H9 (cell line): Measurements from ENCODE around the gene SOX15. TPM values are rescaled to one million over a fixed set of nuclear protein-coding genes. Genes with fewer than 3 reads are reported as not detected.

Experiments used
- DNase-seq: peaks from one replicate; pipeline ENCODE4 v3.0.0-alpha.2; 2017
- H2AFZ ChIP-seq: one replicate; pipeline ENCODE4 v1.6.1; 2013; ENCODE audit warnings: mild to moderate bottlenecking, low read length, control low read depth, moderate library complexity
- H2AK5ac ChIP-seq: 2 replicates; pipeline ENCODE4 v1.6.1; 2013; ENCODE audit warnings: low read length, control low read depth, mixed read lengths; ENCODE audit not compliant: insufficient read length
- H2BK120ac ChIP-seq: one replicate; pipeline ENCODE4 v1.6.1; 2013; ENCODE audit warnings: low read depth, mild to moderate bottlenecking, low read length, control low read depth, inconsistent platforms; ENCODE audit not compliant: poor library complexity, severe bottlenecking
- H2BK12ac ChIP-seq: 2 replicates; pipeline ENCODE4 v1.6.1; 2013; ENCODE audit warnings: low read length, control low read depth, mixed read lengths, low read depth; ENCODE audit not compliant: insufficient read length
- H2BK15ac ChIP-seq: 2 replicates; pipeline ENCODE4 v1.6.1; 2013; ENCODE audit warnings: low read depth, low read length, control low read depth
- H2BK20ac ChIP-seq: one replicate; pipeline ENCODE4 v1.6.1; 2013; ENCODE audit warnings: low read depth, mild to moderate bottlenecking, low read length, control low read depth, inconsistent platforms; ENCODE audit not compliant: poor library complexity, severe bottlenecking
- H2BK5ac ChIP-seq: 2 replicates; pipeline ENCODE4 v1.6.1; 2013; ENCODE audit warnings: low read length, control low read depth, mixed read lengths; ENCODE audit not compliant: insufficient read length
- H3K14ac ChIP-seq: 2 replicates; pipeline ENCODE4 v1.6.1; 2013; ENCODE audit warnings: low read length, control low read depth; ENCODE audit not compliant: insufficient read depth
- H3K18ac ChIP-seq: 2 replicates; pipeline ENCODE4 v1.6.1; 2013; ENCODE audit warnings: low read depth, mild to moderate bottlenecking, mixed read lengths, low read length, control low read depth; ENCODE audit not compliant: insufficient read length
- H3K23ac ChIP-seq: 2 replicates; pipeline ENCODE4 v1.6.1; 2013; ENCODE audit warnings: low read length, control low read depth, mixed read lengths, low read depth; ENCODE audit not compliant: insufficient read length
- H3K23me2 ChIP-seq: 2 replicates; pipeline ENCODE4 v1.6.1; 2013; ENCODE audit warnings: low read depth, mild to moderate bottlenecking, mixed read lengths, low read length, control low read depth; ENCODE audit not compliant: insufficient read length, poor library complexity, severe bottlenecking
- H3K27ac ChIP-seq: 2 replicates; pipeline ENCODE4 v1.5.1; 2013; ENCODE audit warnings: low read length, control low read depth, mixed read lengths, low read depth; ENCODE audit not compliant: insufficient read length
- H3K27me3 ChIP-seq: 2 replicates; pipeline ENCODE4 v1.6.1; 2013; ENCODE audit warnings: low read length, control low read depth, inconsistent platforms; ENCODE audit not compliant: insufficient read depth
- H3K4ac ChIP-seq: 2 replicates; pipeline ENCODE4 v1.6.1; 2013; ENCODE audit warnings: low read depth, mild to moderate bottlenecking, control low read depth, inconsistent platforms, low read length, moderate library complexity
- H3K4me1 ChIP-seq: 2 replicates; pipeline ENCODE4 v1.6.1; 2013; ENCODE audit warnings: low read length, control low read depth, inconsistent platforms; ENCODE audit not compliant: insufficient read depth
- H3K4me2 ChIP-seq: 2 replicates; pipeline ENCODE4 v1.6.1; 2013; ENCODE audit warnings: low read length, control low read depth, mixed read lengths; ENCODE audit not compliant: insufficient read length, insufficient read depth
- H3K56ac ChIP-seq: 2 replicates; pipeline ENCODE4 v1.6.1; 2013; ENCODE audit warnings: low read depth, mild to moderate bottlenecking, mixed read lengths, low read length, control low read depth; ENCODE audit not compliant: insufficient read length
- H3K79me1 ChIP-seq: 2 replicates; pipeline ENCODE4 v1.6.1; 2013; ENCODE audit warnings: low read depth, mild to moderate bottlenecking, moderate library complexity, low read length, control low read depth, inconsistent platforms; ENCODE audit not compliant: insufficient read depth, poor library complexity, severe bottlenecking
- H3K79me2 ChIP-seq: 2 replicates; pipeline ENCODE4 v1.6.1; 2013; ENCODE audit warnings: low read length, control low read depth, inconsistent platforms; ENCODE audit not compliant: insufficient read depth
- H3K9ac ChIP-seq: 2 replicates; pipeline ENCODE4 v1.6.1; 2013; ENCODE audit warnings: low read length, control low read depth, mixed read lengths; ENCODE audit not compliant: insufficient read length; ENCODE audit errors: extremely low read depth
- H3K9me3 ChIP-seq: one replicate; pipeline ENCODE4 v1.6.1; 2013; ENCODE audit warnings: low read depth, low read length, inconsistent platforms; ENCODE audit not compliant: control insufficient read depth
- H3T11ph ChIP-seq: one replicate; pipeline ENCODE4 v1.6.1; 2013; ENCODE audit warnings: mild to moderate bottlenecking, low read length, control low read depth, inconsistent platforms
- H4K20me1 ChIP-seq: one replicate; pipeline ENCODE4 v1.6.1; 2013; ENCODE audit not compliant: control insufficient read depth, insufficient read length, insufficient read depth
- H4K5ac ChIP-seq: 2 replicates; pipeline ENCODE4 v1.6.1; 2013; ENCODE audit warnings: low read depth, mild to moderate bottlenecking, mixed read lengths, low read length, control low read depth; ENCODE audit not compliant: insufficient read length
- H4K8ac ChIP-seq: replicated peaks from 2 replicates; pipeline ENCODE4 v1.6.1; 2013; ENCODE audit warnings: low read length, control low read depth, mixed read lengths, low read depth; ENCODE audit not compliant: insufficient read length
- H4K91ac ChIP-seq: 2 replicates; pipeline ENCODE4 v1.6.1; 2013; ENCODE audit warnings: low read depth, mild to moderate bottlenecking, moderate library complexity, mixed read lengths, low read length, control low read depth; ENCODE audit not compliant: insufficient read length
- H3K27ac Mint-ChIP-seq, 3 experiments: 2 replicates in 2 of 3; 3 replicates in 1 of 3; pipeline ENCODE4 v1.8.0; 2020 to 2021; ENCODE audit warnings: mixed read lengths in 3 of 3, mild to moderate bottlenecking in 1 of 3, moderate library complexity in 1 of 3
- H3K27me3 Mint-ChIP-seq: 2 replicates; pipeline ENCODE4 v1.8.0; 2021; ENCODE audit warnings: low read depth, mild to moderate bottlenecking, moderate library complexity, mixed read lengths
- H3K36me3 Mint-ChIP-seq, 3 experiments: 2 replicates in 2 of 3; 3 replicates in 1 of 3; pipeline ENCODE4 v1.8.0; 2020 to 2021; ENCODE audit warnings: low read depth in 3 of 3, mixed read lengths in 3 of 3; ENCODE audit not compliant: insufficient read depth in 1 of 3
- H3K4me1 Mint-ChIP-seq, 2 experiments: 2 replicates each; pipeline ENCODE4 v1.8.0; 2020; ENCODE audit warnings: mixed read lengths in 2 of 2
- H3K4me3 Mint-ChIP-seq, 2 experiments: 2 replicates in 1 of 2; 3 replicates in 1 of 2; pipeline ENCODE4 v1.8.0; 2020 to 2021; ENCODE audit warnings: mild to moderate bottlenecking in 2 of 2, mixed read lengths in 2 of 2, moderate library complexity in 1 of 2
- H3K9me3 Mint-ChIP-seq, 2 experiments: 2 replicates in 1 of 2; 3 replicates in 1 of 2; pipeline ENCODE4 v1.8.0; 2020; ENCODE audit warnings: mild to moderate bottlenecking in 2 of 2, mixed read lengths in 2 of 2, moderate library complexity in 1 of 2
- CTCF ChIP-seq: fragments of 200-600 bp; sonication (generic); conservative IDR thresholded peaks from 3 replicates; pipeline ENCODE4 v1.8.0; 2021; ENCODE audit warnings: antibody characterized with exemption, mild to moderate bottlenecking
- WGBS: extraction: QIAGEN DNeasy Blood & Tissue Kit; methylation state at CpG from one replicate; pipeline ENCODE4 v1.1.7; 2013; ENCODE audit warnings: missing lambda C conversion rate, low lambda C conversion rate, mixed read lengths; ENCODE audit not compliant: insufficient read length; ENCODE audit errors: extremely low coverage; 5-methylcytosine and 5-hydroxymethylcytosine counted together
- total RNA-seq: library from RNA; stranded (reverse); gene quantifications from 2 replicates; pipeline ENCODE4 v1.2.1, GENCODE V29; 2021

Gene SOX15
- total RNA-seq, 1 experiment from 2014 or later, result 7.7 TPM

GRCh38 chr17:7574176-7574953 lies 15.5 kb downstream of the SOX15 start:
- peaks cover 66 to 95% (median 85%) of the 10 kb centered on the region in 3 experiments for H3K36me3 Mint-ChIP-seq

More at GRCh38 chr17:7574176-7574953, 15.5 kb downstream of the SOX15 start:
- peaks cover 21% of the 10 kb centered on the region; the same call in 1 of the 2 replicates for H3K79me2 ChIP-seq
- no peak for DNase-seq
- WGBS, result no CpG with 5 or more reads among the region's 15 CpGs
- H4K8ac ChIP-seq, result no peak overlapping the region
- no peak overlapping the region for H2AK5ac ChIP-seq
- no peak overlapping the region for H2AFZ ChIP-seq
- H3K9ac ChIP-seq, result peak overlapping the region; percentile 67
- no peak overlapping the region for H3T11ph ChIP-seq
- H3K27me3 ChIP-seq, result no peaks in the 10 kb centered on the region
- H2BK120ac ChIP-seq, result no peak overlapping the region
- H3K79me1 ChIP-seq, result peaks cover 2% of the 10 kb centered on the region
- no peak overlapping the region for H2BK12ac ChIP-seq
- H2BK5ac ChIP-seq, result no peak overlapping the region
- H3K23me2 ChIP-seq, result peaks cover 5% of the 10 kb centered on the region
- no peak overlapping the region for H3K27ac ChIP-seq
- peaks cover 3 to 7% of the 10 kb centered on the region in 2 experiments; a peak in 3 of 5 replicates for H3K9me3 Mint-ChIP-seq
- no peak overlapping the region for H3K4ac ChIP-seq
- no peaks in the 10 kb centered on the region for H3K9me3 ChIP-seq
- no peak overlapping the region for H3K14ac ChIP-seq
- H3K27me3 Mint-ChIP-seq, result peaks cover 10% of the 10 kb centered on the region
- H4K91ac ChIP-seq, result no peak overlapping the region
- H3K23ac ChIP-seq, result no peak overlapping the region
- H3K4me1 ChIP-seq, result peaks cover 4% of the 10 kb centered on the region; the same call in 1 of the 2 replicates
- H3K56ac ChIP-seq, result no peak overlapping the region
- H4K20me1 ChIP-seq, result no peaks in the 10 kb centered on the region
- H3K4me1 Mint-ChIP-seq, result peaks cover 45% of the 10 kb centered on the region in 2 experiments
- H3K4me3 Mint-ChIP-seq, result peak overlapping the region; percentile 98
- H2BK20ac ChIP-seq, result no peak overlapping the region
- H3K18ac ChIP-seq, result no peak overlapping the region
- no peak for TF ChIP-seq CTCF
- peak overlapping the region; percentile 90 to 97 (median 96) for H3K27ac Mint-ChIP-seq
- H2BK15ac ChIP-seq, result no peak overlapping the region
- H4K5ac ChIP-seq, result no peak overlapping the region
- H3K4me2 ChIP-seq, result peak overlapping the region; percentile 88
